GM18505 (cell line): ENCODE results near the gene DEPDC5.
"Not testable (repeated sequence)": the region's sequence is repeated elsewhere in the genome, so short reads cannot be mapped to it uniquely, and the experiment has no call there.

ENCODE experiments used
- ATAC-seq: cut with Tn5 transposase; IDR thresholded peaks from one replicate; pipeline ENCODE4 v1.9.1; 2021; ENCODE audit not compliant: unreplicated experiment
- POLR2A ChIP-seq: IDR thresholded peaks from 4 replicates; pipeline ENCODE4 v1.6.1; 2011; ENCODE audit warnings: borderline replicate concordance; ENCODE audit not compliant: insufficient read depth, insufficient read length; ENCODE audit errors: extremely low read depth

Gene DEPDC5

DNA sequence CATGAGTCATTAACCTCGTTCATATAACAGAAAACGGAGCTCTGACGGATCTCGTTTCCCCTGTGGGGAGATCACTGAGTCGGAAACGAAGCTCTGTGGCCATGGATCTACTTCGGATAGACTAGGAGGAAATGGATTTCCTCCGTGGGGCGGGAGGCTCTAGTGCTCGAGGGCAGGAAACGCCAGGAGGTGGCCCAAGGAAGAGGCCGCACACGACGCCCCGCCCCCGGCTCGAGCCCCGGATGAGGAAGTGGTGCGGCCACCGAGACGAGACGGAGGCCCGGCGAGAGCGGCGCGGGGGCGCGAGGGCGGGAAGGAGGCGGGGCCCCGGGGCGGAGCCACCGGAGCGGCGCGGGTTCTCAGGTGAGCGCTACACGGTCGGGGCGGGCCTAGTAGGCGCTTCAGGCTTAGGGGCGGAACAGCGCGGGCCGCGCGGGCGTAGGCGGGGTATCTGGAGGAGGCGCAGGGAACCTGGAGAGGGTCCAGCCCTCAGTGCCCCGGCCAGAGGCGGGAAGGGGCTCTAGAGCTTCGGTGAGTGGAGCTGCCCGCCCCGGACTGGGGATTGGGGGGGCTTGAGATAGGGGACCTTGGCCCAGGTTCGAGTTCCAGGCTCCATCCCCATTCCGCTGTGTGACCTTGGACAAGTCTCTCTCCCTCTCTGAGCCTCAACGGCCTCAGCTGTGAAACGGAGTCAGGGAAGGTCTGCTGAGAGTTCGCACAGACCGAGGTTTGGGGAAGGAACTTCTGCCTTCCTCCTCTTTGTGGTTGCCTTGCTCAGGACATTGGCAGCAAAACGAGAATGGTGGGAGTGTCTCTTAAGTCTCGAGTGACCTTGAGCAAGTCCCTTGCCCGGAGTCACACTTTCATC lies at the start of gene DEPDC5:
Gene DEPDC5, plus strand, starts transcription at position 386 of the 868 bp plus-strand sequence. CDS start 903 bp downstream, outside the sequence.
- peak; percentile 66 for ATAC-seq
- TF ChIP-seq POLR2A = peak; percentile 92

DNA sequence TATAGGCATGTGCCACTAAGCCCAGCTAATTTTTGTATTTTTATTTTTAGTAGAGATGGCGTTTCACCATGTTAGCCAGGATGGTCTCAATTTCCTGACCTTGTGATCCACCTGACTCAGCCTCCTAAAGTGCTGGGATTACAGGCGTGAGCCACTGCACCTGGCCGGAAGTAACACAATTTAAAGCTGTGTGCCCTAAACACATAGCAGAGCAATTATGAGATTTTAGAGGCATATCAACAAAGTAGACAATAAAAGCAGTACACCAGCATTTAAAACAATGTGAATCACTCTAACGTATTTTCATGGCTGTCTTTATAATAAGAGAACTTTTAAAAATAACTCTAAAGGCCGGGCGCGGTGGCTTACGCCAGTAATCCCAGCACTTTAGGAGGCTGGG lies 46.3 kb upstream of the DEPDC5 start:
- TF ChIP-seq POLR2A = no peak

GRCh38 chr22:31711226-31711625 lies 42.6 kb upstream of the DEPDC5 start:
- not testable (repeated sequence) for ATAC-seq

More for the DNA sequence above, 46.3 kb upstream of the DEPDC5 start:
- ATAC-seq = no peak

DNA sequence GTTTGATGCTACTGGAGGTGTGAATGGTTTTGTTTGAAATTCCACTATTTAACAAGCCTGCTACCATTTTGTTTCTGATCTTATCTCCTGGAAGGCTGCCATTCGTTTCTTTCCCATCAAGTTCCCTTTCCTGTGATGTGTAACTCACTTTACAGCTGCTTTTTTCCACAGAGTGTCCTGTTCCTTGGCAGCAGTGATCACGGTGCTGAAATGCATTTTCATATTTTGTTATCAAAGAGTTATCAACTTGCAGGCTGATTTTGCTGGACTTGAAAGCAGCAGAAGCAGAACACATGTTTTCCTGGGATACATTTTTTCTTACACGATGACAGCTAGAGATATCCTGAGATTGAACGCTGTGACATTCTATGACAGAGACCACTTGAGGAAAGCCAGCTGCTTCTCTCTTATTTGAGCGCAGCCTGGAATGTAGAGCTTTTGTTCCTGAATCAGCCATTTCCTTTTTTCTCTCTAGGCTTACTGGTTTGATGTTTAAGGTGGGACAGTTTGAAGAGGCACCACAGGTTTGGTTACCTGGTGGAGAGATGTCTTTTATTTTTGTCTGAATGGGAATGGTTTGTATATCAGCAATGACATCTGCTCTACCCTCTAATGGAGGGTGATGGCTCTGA lies 38.6 kb upstream of the DEPDC5 start:
- no peak for TF ChIP-seq POLR2A
- no peak for ATAC-seq

GRCh38 chr22:31719850-31720471 lies 33.9 kb upstream of the DEPDC5 start:
- no peak for TF ChIP-seq POLR2A
- ATAC-seq = no peak

GRCh38 chr22:31723723-31724122 lies 30.1 kb upstream of the DEPDC5 start:
- no peak for ATAC-seq
- no peak for TF ChIP-seq POLR2A

GRCh38 chr22:31726692-31727091 lies 27.1 kb upstream of the DEPDC5 start:
- no peak for ATAC-seq
- no peak for TF ChIP-seq POLR2A

- no peak for TF ChIP-seq POLR2A
- no peak for ATAC-seq
Measured at GRCh38 chr22:31728857-31729256, 25.0 kb upstream of the DEPDC5 start.

- no peak for TF ChIP-seq POLR2A
- no peak for ATAC-seq
Measured at GRCh38 chr22:31730344-31730711, 23.5 kb upstream of the DEPDC5 start.

GRCh38 chr22:31732089-31732829 lies 21.6 kb upstream of the DEPDC5 start:
- no peak for TF ChIP-seq POLR2A
- no peak for ATAC-seq

- no peak for ATAC-seq
- no peak for TF ChIP-seq POLR2A
Measured at GRCh38 chr22:31733580-31734079, 20.2 kb upstream of the DEPDC5 start.

DNA sequence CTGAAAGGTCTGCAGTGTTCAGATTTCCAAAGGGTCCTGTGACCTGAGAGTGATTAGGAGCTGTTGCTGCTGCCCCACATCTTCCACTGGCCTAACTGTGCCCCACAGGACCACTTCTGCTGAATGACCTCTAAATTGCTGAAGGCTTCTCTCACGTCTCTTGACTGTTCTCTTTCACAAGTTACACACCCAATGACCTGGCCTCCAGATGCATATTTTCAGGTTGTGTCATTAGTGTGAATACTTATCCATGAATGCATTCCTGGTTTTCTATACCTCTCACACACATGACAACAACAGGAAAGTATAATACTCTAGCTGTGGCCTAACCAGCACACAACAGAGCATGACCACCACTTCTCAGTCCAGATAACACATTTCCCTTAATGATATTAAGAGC lies 19.3 kb upstream of the DEPDC5 start:
- no peak for TF ChIP-seq POLR2A
- no peak for ATAC-seq

GRCh38 chr22:31736458-31736857 lies 17.4 kb upstream of the DEPDC5 start:
- ATAC-seq = no peak
- no peak for TF ChIP-seq POLR2A
